Testis (tissue), 2 donors: Measurements from ENCODE around the gene CYB5R4.

ENCODE experiments used
- POLR2A ChIP-seq: fragments of 450-650 bp; IDR thresholded peaks from one replicate; pipeline ENCODE4 v1.6.1; 2017; ENCODE audit warnings: antibody characterized with exemption, mild to moderate bottlenecking, moderate library complexity
- TF ChIP-seq, protein P1 (sequence below), 3 experiments: fragments of 450-650 bp in 2 of 3; fragments of 200-600 bp in 1 of 3; sonication (generic) in 1 of 3; IDR thresholded peaks; one replicate each; pipeline ENCODE4 v1.5.1; 2016 to 2019; ENCODE audit warnings: antibody characterized with exemption in 3 of 3, mild to moderate bottlenecking in 2 of 3, moderate library complexity in 1 of 3

DNA sequence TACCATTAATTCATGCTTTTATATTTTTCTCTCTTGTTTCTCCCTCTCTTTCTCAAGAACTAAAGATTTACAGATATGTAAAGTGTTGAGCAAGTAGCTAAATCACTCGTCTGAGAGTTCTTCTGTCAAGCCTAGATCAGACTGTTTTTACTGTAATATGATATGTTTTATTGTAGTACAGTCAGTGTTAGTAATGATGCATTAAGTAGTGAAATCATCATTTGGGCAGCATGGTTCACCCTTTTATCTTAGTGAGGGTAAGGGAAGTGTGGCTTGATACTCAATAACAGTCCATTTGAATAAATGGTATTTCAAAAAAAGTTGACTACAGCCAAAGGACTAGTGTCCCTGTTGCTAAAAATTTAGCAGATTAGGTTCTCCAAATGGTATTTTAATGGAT lies 9.2 kb downstream of the CYB5R4 start:
- TF ChIP-seq, protein P1, sequence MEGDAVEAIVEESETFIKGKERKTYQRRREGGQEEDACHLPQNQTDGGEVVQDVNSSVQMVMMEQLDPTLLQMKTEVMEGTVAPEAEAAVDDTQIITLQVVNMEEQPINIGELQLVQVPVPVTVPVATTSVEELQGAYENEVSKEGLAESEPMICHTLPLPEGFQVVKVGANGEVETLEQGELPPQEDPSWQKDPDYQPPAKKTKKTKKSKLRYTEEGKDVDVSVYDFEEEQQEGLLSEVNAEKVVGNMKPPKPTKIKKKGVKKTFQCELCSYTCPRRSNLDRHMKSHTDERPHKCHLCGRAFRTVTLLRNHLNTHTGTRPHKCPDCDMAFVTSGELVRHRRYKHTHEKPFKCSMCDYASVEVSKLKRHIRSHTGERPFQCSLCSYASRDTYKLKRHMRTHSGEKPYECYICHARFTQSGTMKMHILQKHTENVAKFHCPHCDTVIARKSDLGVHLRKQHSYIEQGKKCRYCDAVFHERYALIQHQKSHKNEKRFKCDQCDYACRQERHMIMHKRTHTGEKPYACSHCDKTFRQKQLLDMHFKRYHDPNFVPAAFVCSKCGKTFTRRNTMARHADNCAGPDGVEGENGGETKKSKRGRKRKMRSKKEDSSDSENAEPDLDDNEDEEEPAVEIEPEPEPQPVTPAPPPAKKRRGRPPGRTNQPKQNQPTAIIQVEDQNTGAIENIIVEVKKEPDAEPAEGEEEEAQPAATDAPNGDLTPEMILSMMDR (IDR thresholded peaks at IDR 0.05), result no peak
- no peak for TF ChIP-seq POLR2A
